Measurements from ENCODE around the gene NLRC3.

DNA sequence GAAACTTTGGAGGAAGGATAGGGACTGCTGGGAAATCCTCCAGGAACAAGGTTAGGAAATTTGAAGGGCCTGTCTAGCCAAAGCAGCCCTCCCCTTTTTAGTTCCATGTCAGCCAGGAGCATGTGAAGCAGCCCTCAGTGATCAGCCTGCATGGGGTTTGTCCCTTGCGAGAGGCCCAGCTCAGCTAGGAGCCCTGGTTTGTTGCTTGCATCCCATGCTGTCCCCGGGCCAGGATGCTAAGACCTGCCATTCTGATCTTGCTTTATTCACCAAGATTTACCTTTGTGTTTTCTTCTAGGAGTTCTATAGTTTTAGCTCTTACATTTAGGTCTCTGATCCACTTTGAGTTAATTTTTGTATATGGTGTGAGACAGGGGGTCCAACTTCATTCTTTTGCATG is 48.8 kb downstream of the NLRC3 start:
- TF ChIP-seq, protein P1, sequence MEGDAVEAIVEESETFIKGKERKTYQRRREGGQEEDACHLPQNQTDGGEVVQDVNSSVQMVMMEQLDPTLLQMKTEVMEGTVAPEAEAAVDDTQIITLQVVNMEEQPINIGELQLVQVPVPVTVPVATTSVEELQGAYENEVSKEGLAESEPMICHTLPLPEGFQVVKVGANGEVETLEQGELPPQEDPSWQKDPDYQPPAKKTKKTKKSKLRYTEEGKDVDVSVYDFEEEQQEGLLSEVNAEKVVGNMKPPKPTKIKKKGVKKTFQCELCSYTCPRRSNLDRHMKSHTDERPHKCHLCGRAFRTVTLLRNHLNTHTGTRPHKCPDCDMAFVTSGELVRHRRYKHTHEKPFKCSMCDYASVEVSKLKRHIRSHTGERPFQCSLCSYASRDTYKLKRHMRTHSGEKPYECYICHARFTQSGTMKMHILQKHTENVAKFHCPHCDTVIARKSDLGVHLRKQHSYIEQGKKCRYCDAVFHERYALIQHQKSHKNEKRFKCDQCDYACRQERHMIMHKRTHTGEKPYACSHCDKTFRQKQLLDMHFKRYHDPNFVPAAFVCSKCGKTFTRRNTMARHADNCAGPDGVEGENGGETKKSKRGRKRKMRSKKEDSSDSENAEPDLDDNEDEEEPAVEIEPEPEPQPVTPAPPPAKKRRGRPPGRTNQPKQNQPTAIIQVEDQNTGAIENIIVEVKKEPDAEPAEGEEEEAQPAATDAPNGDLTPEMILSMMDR (IDR thresholded peaks at IDR 0.05), result no peak
- TF ChIP-seq POLR2A (IDR thresholded peaks at IDR 0.05), result no peak
- TF ChIP-seq EP300 (IDR thresholded peaks at IDR 0.05), result no peak
